ENCODE data around the gene CFAP251.
"Not testable (repeated sequence)": the region's sequence is repeated elsewhere in the genome, so short reads cannot be mapped to it uniquely, and the experiment has no call there.

The CFAP251 gene

GRCh38 chr12:121917950-121918678, at the start of gene CFAP251:
TSS of gene CFAP251 (plus strand) at chr12:121918592. CDS start at chr12:121921306, 2,714 bp downstream.
- DNase-seq (ENCODE audit: low read depth): peak; percentile 80

GRCh38 chr12:121869229-121869628, 49.2 kb upstream of the CFAP251 start:
- DNase-seq (ENCODE audit: low read depth): not testable (repeated sequence)

- no peak for DNase-seq (ENCODE audit: low read depth)
Measured at GRCh38 chr12:121871467-121871866, 46.9 kb upstream of the CFAP251 start.

- DNase-seq (ENCODE audit: low read depth): no peak
Measured at GRCh38 chr12:121872546-121873215, 45.7 kb upstream of the CFAP251 start.

- no peak for DNase-seq (ENCODE audit: low read depth)
Measured at GRCh38 chr12:121873216-121873569, 45.2 kb upstream of the CFAP251 start.

- DNase-seq (ENCODE audit: low read depth): no peak
Measured at GRCh38 chr12:121874071-121874470, 44.3 kb upstream of the CFAP251 start.

- no peak for DNase-seq (ENCODE audit: low read depth)
Measured at GRCh38 chr12:121875582-121875981, 42.8 kb upstream of the CFAP251 start.

- not testable (repeated sequence) for DNase-seq (ENCODE audit: low read depth)
Measured at GRCh38 chr12:121876080-121876447, 42.3 kb upstream of the CFAP251 start.

GRCh38 chr12:121883315-121883660, 35.1 kb upstream of the CFAP251 start:
- no peak for DNase-seq (ENCODE audit: low read depth)

- not testable (repeated sequence) for DNase-seq (ENCODE audit: low read depth)
Measured at GRCh38 chr12:121885129-121885528, 33.3 kb upstream of the CFAP251 start.

GRCh38 chr12:121888083-121888477, 30.3 kb upstream of the CFAP251 start:
- no peak for DNase-seq (ENCODE audit: low read depth)

- DNase-seq (ENCODE audit: low read depth): peak; percentile 91
Measured at GRCh38 chr12:121888478-121889273, 29.7 kb upstream of the CFAP251 start, which contains the start of gene PSMD9. TSS of gene PSMD9 (plus strand) at chr12:121888790. CDS start at chr12:121888857, 67 bp downstream.

- no peak for DNase-seq (ENCODE audit: low read depth)
Measured at GRCh38 chr12:121889274-121889624, 29.1 kb upstream of the CFAP251 start.

GRCh38 chr12:121889661-121890060, 28.7 kb upstream of the CFAP251 start:
- DNase-seq (ENCODE audit: low read depth): not testable (repeated sequence)

- DNase-seq (ENCODE audit: low read depth): no peak
Measured at GRCh38 chr12:121892673-121893561, 25.5 kb upstream of the CFAP251 start.

GRCh38 chr12:121893961-121894460, 24.4 kb upstream of the CFAP251 start:
- no peak for DNase-seq (ENCODE audit: low read depth)

- no peak for DNase-seq (ENCODE audit: low read depth)
Measured at GRCh38 chr12:121894633-121895032, 23.8 kb upstream of the CFAP251 start.

GRCh38 chr12:121898287-121898686, 20.1 kb upstream of the CFAP251 start:
- DNase-seq (ENCODE audit: low read depth): no peak

- no peak for DNase-seq (ENCODE audit: low read depth)
Measured at GRCh38 chr12:121899590-121899989, 18.8 kb upstream of the CFAP251 start.

GRCh38 chr12:121903202-121903601, 15.2 kb upstream of the CFAP251 start:
- no peak for DNase-seq (ENCODE audit: low read depth)

- DNase-seq (ENCODE audit: low read depth): no peak
Measured at GRCh38 chr12:121905746-121906145, 12.6 kb upstream of the CFAP251 start.

GRCh38 chr12:121908702-121909101, 9.7 kb upstream of the CFAP251 start:
- DNase-seq (ENCODE audit: low read depth): no peak
